Measurements from ENCODE around the gene APOBEC3G. TPM values are rescaled to one million over a fixed set of nuclear protein-coding genes. Genes with fewer than 3 reads are reported as not detected.
"Not testable (repeated sequence)": the region's sequence is repeated elsewhere in the genome, so short reads cannot be mapped to it uniquely, and the experiment has no call there.

Gene APOBEC3G
- total RNA-seq = 4.8 and 7.9 TPM in 2 replicates
- long read RNA-seq, transcript APOBEC3G-201 (8 exons, 1,834 nt) = major isoform, 21 of 24 reads
- long read RNA-seq, partial matches to known transcripts = 1 of 24 reads
- long read RNA-seq, other reads (novel, unspliced or antisense) = 2 of 24 reads

DNA sequence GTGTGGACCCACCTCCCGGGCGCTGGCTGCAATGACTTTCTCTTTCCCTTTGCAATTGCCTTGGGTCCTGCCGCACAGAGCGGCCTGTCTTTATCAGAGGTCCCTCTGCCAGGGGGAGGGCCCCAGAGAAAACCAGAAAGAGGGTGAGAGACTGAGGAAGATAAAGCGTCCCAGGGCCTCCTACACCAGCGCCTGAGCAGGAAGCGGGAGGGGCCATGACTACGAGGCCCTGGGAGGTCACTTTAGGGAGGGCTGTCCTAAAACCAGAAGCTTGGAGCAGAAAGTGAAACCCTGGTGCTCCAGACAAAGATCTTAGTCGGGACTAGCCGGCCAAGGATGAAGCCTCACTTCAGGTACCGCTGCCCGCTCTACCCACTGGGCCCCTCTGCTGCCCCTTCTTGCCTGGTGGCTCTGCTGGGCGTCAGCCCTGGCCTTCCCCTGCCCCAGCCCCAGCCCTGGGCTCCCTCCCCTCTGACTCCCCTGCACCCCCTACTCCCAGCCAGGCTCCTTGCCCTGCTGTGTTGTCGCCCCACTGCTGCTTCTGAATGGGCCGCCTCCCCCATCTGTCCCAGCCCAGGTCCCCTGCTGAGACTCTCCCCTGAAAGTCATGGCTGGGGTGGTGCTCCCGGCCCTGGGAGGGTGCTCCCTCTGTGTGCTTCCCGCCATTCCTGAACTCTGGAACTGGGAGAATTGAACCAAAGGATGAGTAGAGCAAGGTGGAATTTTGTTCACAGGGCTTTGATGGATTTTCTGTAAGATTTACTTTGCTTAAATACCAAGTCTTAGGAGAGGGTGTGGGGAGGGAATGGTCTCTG lies at the start of gene APOBEC3G:
APOBEC3G (plus strand) TSS at position 250 of the 815 bp plus-strand sequence; CDS start at position 337, 87 bp downstream.
- H3K9me3 Mint-ChIP-seq (ENCODE audit: low read depth); H3K36me3 Mint-ChIP-seq (ENCODE audit: insufficient read depth); DNase-seq (ENCODE audit: low spot score, unreplicated experiment); H3K27me3 Mint-ChIP-seq: not testable (repeated sequence)
- Mint-ChIP-seq H3K4me3 (ENCODE audit: low read depth) (peak within 1 kb of the TSS; percentile 50), H3K27ac (peak within 1 kb of the TSS; percentile 95), H3K4me1 (ENCODE audit: low read depth) (peaks cover 29% of the 10 kb centered on the region)

DNA sequence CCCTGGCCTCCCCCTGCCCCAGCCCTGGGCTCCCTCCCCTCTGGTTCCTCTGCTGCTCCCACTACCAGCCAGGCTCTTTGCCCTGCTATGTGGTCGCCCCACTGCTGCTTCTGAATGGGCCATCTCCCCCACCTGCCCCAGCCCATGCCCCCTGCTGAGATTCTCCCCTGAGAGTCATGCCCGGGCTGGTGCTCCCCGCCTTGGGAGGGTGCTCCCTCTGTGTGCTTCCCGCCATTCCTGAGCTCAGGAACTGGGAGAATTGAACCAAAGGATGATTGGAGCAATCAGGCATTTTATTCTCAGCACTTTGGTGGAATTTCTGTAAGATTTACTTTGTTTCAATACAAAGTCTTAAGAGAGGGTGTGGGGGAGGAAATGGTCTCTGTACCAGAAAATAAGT lies 49.4 kb upstream of the APOBEC3G start:
- TF ChIP-seq, protein P1, sequence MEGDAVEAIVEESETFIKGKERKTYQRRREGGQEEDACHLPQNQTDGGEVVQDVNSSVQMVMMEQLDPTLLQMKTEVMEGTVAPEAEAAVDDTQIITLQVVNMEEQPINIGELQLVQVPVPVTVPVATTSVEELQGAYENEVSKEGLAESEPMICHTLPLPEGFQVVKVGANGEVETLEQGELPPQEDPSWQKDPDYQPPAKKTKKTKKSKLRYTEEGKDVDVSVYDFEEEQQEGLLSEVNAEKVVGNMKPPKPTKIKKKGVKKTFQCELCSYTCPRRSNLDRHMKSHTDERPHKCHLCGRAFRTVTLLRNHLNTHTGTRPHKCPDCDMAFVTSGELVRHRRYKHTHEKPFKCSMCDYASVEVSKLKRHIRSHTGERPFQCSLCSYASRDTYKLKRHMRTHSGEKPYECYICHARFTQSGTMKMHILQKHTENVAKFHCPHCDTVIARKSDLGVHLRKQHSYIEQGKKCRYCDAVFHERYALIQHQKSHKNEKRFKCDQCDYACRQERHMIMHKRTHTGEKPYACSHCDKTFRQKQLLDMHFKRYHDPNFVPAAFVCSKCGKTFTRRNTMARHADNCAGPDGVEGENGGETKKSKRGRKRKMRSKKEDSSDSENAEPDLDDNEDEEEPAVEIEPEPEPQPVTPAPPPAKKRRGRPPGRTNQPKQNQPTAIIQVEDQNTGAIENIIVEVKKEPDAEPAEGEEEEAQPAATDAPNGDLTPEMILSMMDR (IDR thresholded peaks at IDR 0.05; ENCODE audit: unreplicated experiment) = no peak
- H3K27me3 Mint-ChIP-seq = peaks cover 3% of the 10 kb centered on the region
- H3K27ac Mint-ChIP-seq = no peak overlapping the region

DNA sequence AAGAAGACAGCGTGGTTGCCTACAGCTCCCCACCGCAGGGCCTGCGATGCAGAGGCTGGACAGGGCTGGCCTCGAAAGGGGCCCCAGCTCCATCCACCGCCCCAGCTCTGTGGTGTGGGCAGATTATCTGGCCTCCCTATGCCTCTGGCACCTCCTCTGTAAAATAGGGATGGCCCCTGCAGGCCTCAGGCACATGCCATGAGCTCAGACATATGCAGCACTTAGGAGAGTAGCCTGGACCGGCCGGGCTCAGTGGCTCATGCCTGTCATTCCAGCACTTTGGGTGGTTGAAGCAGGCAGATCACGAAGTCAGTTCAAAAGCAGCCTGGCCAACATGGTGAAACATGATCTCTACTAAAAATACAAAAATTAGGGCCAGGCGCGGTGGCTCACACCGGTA lies 48.8 kb upstream of the APOBEC3G start:
- H3K27me3 Mint-ChIP-seq = peaks cover 3% of the 10 kb centered on the region
- H3K9me3 Mint-ChIP-seq (ENCODE audit: low read depth) = no peaks in the 10 kb centered on the region
- H3K36me3 Mint-ChIP-seq (ENCODE audit: insufficient read depth) = no peaks in the 10 kb centered on the region
- TF ChIP-seq, protein P1 (IDR thresholded peaks at IDR 0.05; ENCODE audit: unreplicated experiment) = no peak
- DNase-seq (ENCODE audit: low spot score, unreplicated experiment) = no peak
- H3K4me3 Mint-ChIP-seq (ENCODE audit: low read depth) = no peak overlapping the region
- peaks cover 6% of the 10 kb centered on the region for H3K4me1 Mint-ChIP-seq (ENCODE audit: low read depth)
- no peak overlapping the region for H3K27ac Mint-ChIP-seq

More for the DNA sequence above, 49.4 kb upstream of the APOBEC3G start:
- no peaks in the 10 kb centered on the region for H3K36me3 Mint-ChIP-seq (ENCODE audit: insufficient read depth)
- no peak for DNase-seq (ENCODE audit: low spot score, unreplicated experiment)
- no peaks in the 10 kb centered on the region for H3K9me3 Mint-ChIP-seq (ENCODE audit: low read depth)
- H3K4me3 Mint-ChIP-seq (ENCODE audit: low read depth) = no peak overlapping the region
- H3K4me1 Mint-ChIP-seq (ENCODE audit: low read depth) = peaks cover 6% of the 10 kb centered on the region

DNA sequence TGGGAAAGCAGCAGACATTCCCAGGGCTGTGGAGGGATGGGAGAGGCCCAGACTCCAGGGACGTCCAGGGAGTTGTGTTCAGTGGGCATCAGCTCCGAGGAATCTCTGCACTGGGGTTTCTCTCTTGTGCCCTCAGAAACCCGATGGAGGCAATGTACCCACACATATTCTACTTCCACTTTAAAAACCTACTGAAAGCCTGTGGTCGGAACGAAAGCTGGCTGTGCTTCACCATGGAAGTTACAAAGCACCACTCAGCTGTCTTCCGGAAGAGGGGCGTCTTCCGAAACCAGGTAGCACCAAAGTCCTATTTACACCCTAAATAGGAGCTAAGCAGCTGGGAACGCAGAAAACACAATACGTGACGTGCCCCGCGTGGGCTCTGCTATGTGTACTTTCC lies 47.8 kb upstream of the APOBEC3G start:
- H3K36me3 Mint-ChIP-seq (ENCODE audit: insufficient read depth) = no peaks in the 10 kb centered on the region

DNA sequence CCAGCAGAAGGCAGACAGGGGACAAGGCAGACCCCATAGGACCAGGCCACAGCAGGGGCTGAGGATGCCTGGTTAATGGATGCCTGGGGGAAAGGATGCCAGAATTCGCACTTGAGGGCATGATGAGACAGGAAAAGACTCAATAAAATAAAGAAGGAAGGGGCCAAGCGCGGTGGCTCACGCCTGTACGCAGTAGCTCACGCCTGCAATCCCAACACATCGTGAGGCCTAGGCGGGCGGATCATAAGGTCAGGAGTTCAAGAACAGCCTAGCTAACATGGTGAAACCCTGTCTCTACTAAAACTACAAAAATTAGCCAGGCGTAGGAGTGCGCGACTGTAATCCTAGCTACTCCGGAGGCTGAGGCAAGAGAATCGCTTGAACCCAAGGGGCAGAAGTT lies 46.4 kb upstream of the APOBEC3G start:
- Mint-ChIP-seq H3K4me1 (ENCODE audit: low read depth) (peaks cover 5% of the 10 kb centered on the region), H3K36me3 (ENCODE audit: insufficient read depth) (no peaks in the 10 kb centered on the region), H3K9me3 (ENCODE audit: low read depth) (no peaks in the 10 kb centered on the region), H3K27ac (no peak overlapping the region), H3K27me3 (peaks cover 3% of the 10 kb centered on the region), H3K4me3 (ENCODE audit: low read depth) (no peak overlapping the region)
- DNase-seq (ENCODE audit: low spot score, unreplicated experiment) = no peak
- TF ChIP-seq, protein P1 (IDR thresholded peaks at IDR 0.05; ENCODE audit: unreplicated experiment) = no peak

More for the DNA sequence above, 47.8 kb upstream of the APOBEC3G start:
- Mint-ChIP-seq H3K27ac (no peak overlapping the region), H3K4me3 (ENCODE audit: low read depth) (no peak overlapping the region), H3K4me1 (ENCODE audit: low read depth) (peaks cover 6% of the 10 kb centered on the region), H3K9me3 (ENCODE audit: low read depth) (no peaks in the 10 kb centered on the region), H3K27me3 (peaks cover 3% of the 10 kb centered on the region)
- DNase-seq (ENCODE audit: low spot score, unreplicated experiment) = no peak
- TF ChIP-seq, protein P1 (IDR thresholded peaks at IDR 0.05; ENCODE audit: unreplicated experiment) = no peak

DNA sequence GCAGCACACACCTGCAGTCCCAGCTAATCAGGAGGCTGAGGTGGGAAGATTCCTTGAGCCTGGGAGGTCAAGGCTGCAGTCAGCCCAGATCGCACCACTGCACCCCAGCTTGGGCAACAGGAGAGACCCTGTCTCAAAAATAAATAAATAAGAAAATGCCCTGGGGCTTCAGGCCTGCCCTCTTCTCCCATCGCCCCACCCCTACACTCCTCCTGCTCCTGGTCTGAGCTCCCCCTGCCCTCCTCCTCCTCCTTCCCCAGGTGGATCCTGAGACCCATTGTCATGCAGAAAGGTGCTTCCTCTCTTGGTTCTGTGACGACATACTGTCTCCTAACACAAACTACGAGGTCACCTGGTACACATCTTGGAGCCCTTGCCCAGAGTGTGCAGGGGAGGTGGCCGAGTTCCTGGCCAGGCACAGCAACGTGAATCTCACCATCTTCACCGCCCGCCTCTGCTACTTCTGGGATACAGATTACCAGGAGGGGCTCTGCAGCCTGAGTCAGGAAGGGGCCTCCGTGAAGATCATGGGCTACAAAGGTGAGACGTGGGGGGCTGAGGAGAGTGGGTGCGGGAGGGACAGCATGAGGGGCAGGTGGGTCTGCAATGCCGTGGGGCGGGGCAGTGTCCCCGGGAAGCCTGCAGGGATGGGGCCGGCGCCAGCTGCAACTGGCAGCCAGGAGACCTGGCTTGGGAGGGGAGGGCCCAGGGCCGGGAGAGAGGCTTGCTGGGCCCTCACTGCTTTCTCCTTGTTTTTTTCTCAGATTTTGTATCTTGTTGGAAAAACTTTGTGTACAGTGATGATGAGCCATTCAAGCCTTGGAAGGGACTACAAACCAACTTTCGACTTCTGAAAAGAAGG lies 45.4 kb upstream of the APOBEC3G start:
- H3K36me3 Mint-ChIP-seq (ENCODE audit: insufficient read depth); H3K4me1 Mint-ChIP-seq (ENCODE audit: low read depth); H3K27ac Mint-ChIP-seq; DNase-seq (ENCODE audit: low spot score, unreplicated experiment); H3K4me3 Mint-ChIP-seq (ENCODE audit: low read depth); H3K27me3 Mint-ChIP-seq; H3K9me3 Mint-ChIP-seq (ENCODE audit: low read depth): not testable (repeated sequence)

DNA sequence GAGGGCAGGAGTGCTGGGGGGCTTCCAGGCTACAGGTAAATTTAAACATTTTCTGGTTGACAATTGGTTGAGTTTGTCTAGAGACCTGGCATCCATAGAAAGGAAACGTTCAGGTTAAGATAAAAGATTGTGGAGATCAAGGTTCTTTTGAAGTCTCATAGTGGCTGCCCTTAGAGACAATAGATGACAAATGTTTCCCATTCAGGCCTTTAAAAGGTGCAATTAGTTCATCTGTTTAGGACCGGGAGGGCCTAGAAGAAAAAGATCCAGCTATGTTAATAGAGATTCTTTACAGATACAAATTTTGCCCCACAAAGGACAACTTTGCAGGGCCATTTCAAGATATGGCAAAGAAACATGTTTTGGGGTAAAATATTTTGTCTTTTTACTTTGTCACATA lies 40.0 kb upstream of the APOBEC3G start:
- not testable (repeated sequence) for H3K4me3 Mint-ChIP-seq (ENCODE audit: low read depth); H3K9me3 Mint-ChIP-seq (ENCODE audit: low read depth); DNase-seq (ENCODE audit: low spot score, unreplicated experiment); H3K36me3 Mint-ChIP-seq (ENCODE audit: insufficient read depth); H3K27me3 Mint-ChIP-seq; H3K27ac Mint-ChIP-seq
- H3K4me1 Mint-ChIP-seq (ENCODE audit: low read depth) = peaks cover 37% of the 10 kb centered on the region

Measured in progenitor cell of endocrine pancreas (in vitro differentiated cells).